ENCODE measurements around the gene SCRG1.

DNA sequence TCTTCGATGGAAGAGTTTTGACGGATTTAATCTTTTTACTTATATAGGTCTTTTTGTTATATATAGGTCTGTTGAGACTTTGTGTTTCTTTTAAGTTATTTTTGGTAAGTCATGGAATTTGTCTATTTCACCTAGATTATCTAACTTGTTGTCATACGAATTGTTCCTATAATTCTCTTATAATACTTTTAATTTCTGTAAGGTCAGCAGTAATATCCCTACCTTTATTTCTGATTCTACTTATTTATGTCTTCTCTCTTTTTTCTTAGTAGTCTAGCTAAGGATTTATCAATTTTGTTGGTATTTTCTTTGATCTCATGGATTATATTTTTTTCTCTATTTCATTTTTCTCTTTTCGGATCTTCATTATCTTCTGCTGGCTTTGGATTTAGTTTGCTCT lies 16.6 kb downstream of the SCRG1 start:
- TF ChIP-seq CTCF (IDR thresholded peaks at IDR 0.05) (no peak), POLR2A (IDR thresholded peaks at IDR 0.05) (no peak)

Data from upper lobe of left lung (tissue), 4 donors.